Measurements from ENCODE around the gene PLCH2.
"Not testable (repeated sequence)": the region's sequence is repeated elsewhere in the genome, so short reads cannot be mapped to it uniquely, and the experiment has no call there.

The PLCH2 gene

DNA sequence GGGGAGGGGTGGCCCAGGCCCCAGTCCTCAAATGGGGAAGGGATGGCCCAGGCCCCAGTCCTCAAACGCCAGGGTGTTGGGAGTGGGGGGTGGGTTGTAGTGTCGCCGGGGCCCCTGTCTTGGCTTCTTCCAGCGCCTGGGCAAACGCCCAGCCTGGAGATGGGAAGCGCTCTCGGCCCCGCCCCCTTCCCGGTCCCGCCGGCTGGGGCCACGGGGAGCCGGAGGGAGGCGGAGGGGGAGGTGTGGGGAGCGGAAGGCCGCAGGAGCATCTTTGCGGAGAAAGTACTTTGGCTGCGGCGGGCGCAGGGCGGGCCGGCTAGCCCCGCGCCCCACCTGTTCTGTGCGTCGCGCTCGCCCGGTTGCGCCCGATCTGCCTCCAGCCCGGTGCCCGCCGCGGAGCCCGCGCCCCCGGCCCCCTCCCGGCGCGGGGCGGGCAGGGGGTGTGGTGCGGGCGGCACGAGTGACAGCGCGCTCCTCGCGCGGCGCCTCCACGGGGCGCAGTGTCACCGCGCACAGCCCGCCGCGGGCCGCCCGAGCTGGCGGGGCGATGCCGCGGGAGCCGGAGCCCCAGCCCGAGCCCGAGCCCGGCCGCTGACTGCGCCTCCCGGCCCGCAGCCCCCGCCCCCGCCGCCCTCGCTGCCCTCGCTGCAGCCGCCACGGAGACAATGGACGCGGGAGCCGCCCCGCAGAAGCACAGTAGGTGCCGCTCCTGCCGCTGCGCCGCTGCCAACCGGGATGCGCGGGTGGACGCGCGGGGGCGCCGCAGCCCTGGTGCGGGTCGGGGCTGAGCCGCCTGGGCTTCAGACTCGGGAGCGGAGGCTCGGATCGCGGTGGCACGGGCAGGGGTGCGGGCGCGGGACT, 32.6 kb upstream of the PLCH2 start:
- no peak for DNase-seq

DNA sequence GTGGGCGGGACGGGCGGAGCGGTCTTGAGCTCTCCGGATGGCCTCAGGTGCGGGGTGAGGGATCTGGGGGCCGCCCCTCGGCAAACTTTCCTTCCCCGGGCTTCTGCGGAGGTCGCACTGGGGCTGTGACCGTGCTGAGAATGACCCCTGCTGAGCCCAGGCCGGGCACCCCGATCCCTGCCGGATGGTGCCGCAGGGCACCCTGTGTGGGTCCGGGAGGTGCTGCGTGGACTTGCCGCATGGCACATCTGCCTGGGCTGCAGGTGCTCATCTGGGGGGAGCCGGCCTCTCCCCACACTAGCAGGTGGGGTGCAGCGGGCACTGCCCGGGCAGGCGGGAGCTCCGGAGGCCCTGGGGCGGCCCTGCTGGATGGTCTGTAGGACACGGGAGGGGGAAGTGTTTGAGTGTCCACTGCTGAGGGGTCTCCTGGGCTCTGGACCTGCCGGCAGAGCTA, 31.9 kb upstream of the PLCH2 start:
- DNase-seq = no peak

DNA sequence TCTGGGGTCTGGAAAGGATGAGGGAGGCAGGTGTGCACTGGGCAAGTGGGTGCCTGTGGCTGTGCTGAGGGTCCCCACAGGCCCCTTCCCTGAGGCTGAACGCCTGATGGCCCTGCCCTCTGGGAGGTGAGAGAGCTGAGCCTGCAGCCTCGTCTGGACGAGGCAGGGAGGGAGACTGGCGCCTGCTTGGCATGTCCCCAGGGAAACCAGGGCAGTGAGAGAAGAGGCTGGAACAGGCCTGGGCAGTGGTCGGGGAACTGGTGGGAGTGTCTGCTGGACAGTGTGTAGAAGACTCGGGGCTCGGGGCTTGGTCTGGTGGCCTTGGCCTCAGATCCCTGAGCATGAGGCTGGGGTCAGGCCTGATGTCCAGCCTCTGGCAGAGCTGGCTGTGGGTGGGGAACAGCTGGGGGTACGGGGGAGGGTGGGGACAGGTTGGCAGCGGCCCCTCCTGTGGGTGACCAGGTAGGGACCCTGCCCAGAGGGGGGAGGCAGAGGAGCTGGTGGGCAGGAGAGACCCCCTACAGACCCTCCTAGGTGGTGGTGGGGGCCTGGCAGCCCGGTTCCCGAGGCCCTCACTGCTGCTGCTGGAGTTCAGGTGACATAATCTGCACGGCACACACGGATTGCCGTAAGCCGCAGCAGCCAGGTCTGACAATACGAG, 30.8 kb upstream of the PLCH2 start:
- no peak for DNase-seq

DNA sequence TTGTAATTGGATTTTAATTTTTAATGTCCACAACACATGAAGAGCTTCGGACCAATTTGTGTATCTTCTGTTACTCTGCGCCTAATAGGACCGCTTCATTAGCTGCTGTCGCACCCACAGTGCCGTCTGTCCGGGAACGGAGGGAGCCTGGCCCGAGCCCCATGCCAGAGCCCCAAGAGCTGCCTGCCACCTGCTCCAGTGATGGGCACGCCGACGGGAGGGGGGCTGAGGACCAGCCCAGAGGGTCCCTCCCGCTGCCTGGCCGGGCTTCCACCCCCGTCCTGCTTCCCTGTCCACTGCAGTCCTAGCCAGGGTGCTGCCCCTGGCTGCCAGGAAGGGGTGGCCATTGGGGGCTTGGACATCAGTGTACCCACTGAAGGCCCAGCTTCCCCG, 30.3 kb upstream of the PLCH2 start:
- no peak for DNase-seq

DNA sequence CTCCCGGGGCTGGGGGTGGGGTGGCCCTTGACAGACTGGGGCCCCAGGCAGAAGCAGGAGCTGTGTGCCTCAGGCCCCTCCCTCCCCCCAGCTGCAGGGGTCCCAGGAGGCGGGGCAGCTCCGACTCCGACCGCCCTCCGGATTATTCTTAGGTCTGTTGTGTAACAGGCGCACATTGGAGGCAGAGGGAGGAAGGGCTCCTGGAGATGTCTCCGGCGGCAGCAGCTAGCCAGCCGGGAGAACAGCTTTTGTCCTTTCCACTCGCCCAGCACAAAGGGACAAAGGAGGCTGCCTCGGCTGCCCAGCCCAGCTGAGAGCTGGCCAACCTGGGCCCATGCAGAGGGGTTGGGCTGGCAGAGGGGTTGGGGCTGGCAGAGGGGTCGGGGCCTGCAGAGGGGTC, 29.7 kb upstream of the PLCH2 start:
- no peak for DNase-seq

DNA sequence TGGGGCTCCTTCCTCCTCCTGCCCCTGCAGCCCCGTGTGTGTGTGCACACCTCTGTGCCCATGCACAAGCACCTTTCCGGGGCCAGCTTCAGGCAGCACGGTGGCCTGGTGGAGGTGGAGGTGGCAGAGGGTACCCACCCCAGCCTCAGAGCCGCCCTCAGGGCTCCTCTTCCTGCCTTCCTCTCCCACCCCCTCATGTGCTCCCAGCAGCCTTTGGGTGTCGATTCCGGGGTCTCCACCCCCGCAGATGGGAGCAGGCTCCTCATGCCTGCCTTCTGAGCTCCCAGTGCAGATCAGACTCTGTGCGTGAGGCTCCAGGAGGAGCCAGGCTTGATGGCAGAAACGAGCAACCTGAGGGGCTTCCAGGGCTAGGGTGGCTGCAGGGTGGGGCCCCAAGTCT, 29.2 kb upstream of the PLCH2 start:
- DNase-seq = no peak

DNA sequence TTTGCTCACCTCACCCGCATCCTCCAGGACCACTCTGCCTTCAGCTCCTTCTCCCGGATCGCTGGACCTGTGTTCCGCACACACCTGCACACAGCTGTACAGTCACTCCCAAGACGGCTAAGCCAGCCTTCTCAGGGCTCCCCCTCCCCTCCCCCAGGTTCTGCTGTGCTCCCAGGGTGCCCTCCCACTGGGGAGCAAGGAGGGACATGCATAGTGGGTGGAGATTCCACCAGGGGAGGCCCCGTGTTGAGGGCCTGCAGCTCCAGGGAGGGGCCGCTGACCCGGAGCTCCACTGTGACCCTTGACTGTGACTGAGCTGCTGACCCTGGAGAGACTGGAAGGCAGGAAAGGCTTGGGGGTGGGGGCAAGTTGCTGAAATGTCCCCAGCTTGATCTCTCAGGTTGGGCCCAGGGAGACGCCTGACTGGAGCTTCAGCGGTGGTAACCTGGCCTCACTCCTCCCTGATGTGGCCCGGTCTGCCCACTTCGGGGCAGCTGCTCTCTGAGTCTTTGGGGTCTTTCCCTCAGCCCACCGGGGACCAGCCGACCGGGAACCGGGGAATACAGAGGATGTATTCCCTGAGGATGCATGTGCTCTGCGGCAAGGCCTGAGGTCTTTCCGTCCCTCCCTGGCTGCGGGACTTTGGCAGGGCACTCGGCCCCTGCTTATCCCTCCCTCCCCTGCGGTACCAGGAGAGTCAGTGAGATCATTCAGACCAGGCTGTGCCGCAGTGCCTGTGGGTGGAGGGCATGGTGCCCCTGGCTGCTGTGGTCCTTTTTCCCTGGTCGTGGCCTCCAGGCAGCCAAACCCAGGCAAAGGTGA, 28.6 kb upstream of the PLCH2 start:
- DNase-seq = no peak

DNA sequence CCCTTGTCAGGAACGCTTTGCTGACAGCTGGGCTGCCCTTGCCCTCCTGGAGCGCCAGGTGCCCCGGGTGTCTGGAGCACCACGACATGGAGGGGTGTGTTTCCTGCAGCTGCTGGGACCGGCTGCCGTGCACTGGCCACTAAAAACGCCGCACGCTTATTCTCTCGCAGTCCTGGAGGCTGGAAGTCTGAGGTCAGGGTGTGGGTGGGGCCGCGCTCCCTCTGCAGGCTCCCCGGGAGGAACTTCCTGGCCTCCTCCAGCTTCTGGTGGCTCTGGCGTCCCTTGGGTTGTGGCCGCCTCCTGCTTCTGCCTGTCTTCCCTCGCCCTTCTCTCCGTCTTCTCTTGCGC, 28.0 kb upstream of the PLCH2 start:
- DNase-seq = no peak

DNA sequence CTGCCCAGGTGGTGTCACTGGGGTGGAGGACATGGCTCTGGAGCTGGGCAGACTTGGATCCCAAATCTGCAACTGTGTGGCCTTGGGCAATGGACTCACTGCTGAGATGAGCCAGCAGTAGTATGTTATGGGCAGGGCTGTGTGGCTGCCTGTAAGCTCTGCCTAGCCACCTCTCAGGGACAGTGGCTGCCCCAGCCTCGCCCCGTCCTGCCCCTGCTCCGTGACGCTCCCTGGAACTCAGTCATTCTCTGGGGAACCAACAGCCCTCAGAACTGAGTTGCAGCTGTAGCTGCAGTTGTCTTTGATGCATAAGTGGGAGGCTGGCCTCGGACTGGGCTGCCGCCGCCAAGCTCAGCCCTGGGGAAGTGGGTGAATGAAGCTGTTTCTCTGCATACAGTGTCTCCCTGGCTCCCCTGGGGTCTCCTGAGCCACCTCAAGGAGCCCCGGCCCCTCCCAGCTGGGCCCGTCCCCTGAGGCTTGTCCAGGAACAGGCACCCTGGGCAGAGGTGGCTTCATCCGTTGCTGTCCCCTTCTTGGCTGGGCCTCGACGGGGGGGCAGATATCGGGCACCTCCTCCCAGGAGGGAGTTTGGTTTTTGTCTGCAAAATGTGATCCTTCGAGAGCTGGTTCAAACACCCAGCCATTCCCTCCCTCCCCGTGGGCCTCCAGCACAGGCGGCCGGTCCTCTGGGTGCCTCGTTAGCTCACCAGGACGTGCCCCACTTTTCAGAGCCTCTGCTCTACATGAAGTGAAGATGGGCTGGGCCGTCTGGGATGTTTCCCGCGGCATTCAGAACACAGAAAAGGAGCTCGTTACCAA, 26.2 kb upstream of the PLCH2 start:
- no peak for DNase-seq

DNA sequence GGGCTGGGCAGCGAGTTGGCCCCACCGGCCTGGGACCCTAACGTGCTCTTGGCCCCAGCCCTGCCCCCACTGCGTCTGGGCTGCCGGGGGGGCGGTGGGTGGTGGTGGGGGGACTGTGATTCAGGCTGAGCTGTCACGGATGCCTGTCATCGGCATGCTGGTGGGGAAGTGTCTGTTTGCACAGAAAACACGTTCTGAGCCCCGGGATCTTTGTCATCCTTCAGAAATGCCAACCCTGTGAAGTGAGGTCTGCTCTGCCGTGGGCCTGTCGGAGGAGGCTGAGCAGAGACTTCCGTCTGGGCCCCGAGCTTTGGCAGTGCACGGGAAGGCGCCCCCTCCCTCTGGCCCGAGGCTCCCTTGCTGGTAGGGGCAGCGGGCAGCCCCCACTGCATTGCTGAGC, 24.3 kb upstream of the PLCH2 start:
- DNase-seq = no peak

DNA sequence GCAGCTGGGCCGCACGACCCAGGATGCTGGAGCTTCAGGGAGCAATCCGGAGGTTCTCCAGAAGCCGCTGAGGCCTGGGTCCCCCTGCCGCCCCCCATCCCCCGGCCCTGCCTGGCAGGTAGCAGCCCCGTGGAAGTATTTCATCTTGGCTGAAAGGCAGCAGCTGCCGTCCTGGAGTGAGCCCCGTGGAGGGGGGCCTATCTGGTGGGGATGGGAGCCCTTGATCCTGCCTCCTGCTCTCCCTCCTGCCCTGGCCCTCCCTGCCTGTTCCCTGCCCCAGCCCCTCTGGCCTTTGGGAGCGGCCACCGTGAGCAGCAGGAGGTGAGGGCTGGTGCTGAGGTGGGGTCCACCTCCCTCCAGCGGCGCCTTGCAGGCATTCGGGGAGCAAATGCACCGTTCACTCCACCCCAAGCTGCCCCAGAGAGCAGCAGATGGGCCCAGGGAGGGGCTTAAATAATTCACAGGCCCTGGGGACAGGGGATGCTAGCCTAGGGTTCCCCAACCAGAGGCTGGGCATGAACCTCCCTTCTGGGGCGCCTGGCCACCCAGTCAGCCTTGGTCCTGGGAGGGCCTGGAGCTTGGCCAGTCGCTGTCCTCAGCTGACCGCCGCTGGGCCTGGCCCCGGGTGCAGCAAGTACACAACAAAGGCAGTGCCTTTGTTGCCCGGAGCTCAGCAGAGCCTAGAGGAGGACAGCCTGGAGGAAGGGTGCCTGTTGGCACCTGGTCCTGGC, 23.7 kb upstream of the PLCH2 start:
- DNase-seq = no peak

DNA sequence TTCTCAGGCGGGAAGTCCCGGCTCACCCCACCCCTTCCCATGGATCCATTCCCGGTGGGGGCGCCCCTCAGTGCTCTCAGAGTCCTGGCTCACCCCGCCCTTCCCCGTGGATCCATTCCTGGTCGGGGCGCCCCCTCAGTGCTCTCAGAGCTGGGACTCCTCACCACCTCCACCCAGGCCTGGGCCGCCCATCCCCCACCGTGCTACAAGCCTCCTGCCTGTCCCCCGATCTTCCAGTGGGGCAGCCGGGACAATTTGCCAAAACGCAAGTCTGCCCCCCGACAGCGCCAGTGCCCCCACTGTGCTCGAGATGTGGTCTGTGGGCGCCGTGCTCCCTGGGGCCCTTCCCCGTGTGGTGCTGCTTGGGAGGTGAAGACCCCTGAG, 23.2 kb upstream of the PLCH2 start:
- no peak for DNase-seq

DNA sequence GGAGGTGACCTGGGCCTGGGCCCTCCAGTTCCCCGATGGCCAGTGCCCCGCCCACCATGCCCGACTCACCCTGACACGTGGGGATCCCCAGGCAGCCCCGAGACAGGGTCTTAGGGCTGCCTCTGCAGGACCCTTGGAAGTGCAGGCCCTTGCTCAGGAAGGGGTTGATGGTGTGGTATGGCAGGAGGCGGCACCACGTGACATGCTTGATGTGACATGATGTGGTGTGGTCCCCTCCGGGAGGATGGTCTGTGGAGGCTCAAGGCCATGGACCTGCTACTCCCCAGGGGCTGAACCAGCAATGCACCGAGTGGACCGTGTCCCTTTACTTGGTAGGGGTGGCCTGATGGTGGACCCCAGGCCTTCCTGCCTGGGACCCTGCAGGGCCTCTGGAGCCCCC, 21.9 kb upstream of the PLCH2 start:
- no peak for DNase-seq

DNA sequence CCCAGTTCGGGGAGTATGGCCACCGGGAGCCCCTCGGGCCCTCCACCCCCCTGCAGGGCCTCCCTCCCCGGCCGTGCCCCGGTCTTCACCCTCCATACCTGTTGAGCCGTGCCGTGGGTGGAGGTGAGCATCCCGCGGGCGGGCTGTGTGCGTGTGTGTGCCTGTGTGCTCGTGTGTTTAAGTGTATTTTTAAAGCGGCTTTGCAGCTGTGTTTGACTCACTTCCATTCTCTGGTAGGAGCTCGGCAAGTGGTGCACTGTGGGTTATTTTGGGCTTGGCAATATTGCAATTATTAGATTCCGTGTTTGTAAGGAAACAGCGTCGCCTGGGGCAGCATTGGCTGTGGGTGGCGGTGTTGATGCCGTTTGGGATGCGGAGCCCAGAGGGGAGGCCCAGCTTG, 20.3 kb upstream of the PLCH2 start:
- no peak for DNase-seq

DNA sequence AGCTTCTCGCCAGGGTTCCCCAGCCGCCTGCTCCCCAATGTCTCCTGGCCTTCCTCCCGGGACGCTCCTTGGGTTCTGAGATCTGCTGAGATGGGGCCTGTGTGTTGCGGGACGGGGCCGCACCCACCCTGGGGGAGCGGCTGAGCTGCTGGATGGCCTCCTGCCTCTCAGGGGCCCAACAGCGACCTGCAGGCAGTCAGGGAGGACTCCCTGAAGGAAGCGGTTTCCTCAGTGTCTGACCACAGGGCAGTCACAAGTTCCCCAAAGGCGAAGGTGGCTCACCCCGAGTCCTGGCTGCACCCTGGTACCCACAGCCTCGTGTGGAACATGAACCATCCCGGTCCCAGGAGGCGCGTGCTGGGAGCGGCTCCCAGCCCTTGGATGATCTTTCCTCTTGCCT, 18.6 kb upstream of the PLCH2 start:
- no peak for DNase-seq

DNA sequence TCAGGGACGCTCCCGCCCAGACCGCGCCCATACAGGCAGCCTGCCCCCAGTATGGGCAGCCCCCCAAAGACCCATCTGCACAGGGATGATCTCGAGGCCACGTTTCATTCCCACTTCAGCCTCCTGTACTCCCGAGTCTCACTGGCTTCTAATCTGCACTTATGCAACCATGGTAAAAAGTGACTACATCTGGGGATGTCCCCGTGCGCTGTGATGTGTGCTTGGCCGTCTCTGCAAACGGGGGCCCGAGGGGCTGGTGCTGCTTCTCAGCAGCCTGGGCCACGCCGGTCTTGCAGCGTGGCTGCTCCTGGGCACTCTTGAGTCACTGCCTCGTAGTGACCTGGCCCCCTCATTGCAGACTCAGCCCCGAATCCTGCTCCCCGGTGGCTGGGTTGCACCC, 17.4 kb upstream of the PLCH2 start:
- DNase-seq = no peak

DNA sequence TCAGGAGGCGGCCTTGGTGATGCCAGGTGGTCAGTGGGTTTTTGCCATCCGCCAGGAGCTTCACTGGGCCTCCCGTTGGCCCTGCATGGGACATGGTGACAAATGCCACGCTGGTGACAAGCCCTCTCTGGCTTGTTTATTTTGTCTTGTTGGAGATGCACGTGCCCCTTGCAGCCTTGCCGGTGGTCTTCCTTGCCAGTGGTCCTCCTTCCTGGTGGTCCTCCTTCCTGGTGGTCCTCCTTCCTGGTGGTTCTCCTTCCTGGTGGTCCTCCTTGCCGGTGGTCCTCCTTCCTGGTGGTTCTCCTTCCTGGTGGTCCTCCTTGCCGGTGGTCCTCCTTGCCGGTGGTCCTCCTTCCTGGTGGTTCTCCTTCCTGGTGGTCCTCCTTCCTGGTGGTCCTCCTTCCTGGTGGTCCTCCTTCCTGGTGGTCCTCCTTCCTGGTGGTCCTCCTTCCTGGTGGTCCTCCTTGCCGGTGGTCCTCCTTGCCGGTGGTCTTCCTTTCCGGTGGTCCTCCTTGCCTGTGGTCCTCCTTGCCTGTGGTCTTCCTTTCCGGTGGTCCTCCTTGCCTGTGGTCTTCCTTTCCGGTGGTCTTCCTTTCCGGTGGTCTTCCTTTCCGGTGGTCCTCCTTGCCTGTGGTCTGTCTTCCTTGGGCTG, 16.9 kb upstream of the PLCH2 start:
- DNase-seq = not testable (repeated sequence)

DNA sequence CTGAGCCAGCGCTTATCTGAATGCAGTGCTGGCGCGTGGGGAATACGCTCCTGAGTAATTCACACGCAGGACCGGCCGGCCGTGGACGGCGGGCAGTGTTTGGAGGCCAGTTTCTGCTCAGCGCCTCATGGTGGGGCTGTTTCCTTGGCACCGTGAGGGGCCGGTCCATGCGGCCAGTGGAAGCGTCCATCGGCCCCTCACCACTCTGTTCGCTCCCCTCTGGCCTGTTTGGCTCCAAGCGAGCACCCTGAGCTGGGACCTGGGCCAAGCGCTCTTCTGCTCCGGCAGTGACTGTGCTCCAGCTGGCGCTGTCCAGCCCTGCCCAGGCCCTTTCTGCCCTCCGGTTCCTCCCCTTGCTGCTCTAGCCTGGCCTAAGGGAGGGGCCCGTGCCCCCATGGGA, 16.3 kb upstream of the PLCH2 start:
- DNase-seq = no peak

DNA sequence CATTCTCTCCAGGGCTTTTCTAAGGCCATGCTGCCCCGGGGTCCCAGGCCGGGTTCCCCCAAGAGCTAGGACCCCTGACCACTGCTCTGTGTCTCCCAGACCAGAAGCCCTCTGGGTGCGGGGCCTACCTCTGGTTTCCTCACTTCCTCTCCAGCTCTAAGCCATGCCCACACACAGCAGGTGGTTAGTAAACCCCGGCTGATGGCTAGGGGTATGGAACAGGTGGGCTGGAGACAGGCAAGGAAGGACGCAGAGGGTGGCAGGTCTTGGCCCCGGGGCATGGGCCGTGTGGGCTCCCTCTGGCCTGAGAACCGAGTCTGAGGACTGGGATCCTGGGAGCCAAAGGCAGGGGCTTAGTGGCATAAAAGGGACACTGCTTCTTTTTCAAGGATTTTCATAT, 15.9 kb upstream of the PLCH2 start:
- no peak for DNase-seq

DNA sequence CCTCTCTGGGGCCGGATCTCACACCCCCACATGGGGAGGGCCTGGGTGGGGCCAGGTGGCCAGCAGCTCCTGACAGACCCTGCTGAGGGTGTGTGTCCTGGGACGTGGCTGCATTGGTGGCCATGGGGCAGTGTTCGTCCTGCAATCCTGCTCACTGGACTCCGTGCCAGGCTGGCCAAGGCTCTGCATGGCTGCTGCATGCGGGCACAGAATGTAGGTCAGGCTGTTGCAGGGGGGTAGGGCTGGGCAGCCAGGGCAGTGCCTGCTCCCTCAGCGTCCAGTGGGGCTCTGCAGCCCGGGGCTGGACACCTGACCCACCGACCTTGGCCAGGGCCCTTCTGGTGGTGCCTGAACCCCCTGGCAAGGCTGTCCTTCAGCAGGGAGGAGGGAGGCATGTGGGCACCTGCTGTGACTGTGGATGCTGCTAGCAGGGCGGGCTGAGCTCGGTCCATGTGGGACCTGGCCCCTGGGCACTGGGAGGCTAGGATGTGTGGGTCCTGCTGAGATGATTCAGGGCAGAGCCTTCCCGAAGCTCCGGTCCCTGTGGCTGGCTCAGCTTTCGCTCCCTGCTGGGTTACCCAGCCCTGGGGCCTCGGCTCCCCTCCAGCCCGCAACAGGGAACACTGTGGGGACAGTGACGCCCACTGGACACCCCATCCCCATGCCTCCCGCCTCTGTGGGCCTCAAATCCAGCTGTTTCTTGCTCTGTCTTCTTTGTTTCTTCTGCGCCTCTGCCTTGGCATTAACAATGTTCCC, 14.9 kb upstream of the PLCH2 start:
- DNase-seq = no peak

DNA sequence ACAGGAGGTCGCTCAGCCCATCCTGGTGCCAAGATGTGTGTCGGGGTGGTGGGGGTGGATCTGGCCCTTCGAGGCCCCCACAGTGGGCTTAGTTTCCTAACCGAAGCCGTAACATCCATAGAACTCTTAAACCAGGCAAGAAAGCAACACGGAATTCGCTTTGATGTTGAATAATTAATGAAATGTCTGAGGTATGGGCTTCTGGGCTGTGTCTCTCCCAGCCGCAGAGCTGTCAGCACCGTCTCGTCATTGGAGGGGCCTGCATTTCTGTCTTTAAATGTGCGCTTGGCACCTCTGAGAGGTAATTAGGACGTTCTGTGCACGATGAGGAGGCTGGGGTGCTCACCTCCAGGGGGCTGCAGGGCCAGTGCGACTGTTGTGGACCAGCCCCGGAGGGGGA, 13.3 kb upstream of the PLCH2 start:
- no peak for DNase-seq

Measured in bone marrow (tissue), 2 donors.